UCSD-AML1 (cell line): ENCODE measurements around the gene OPN1SW.

ENCODE experiments used
- DNase-seq: peaks from one replicate; lab custom pipeline; 2025; ENCODE audit not compliant: unreplicated experiment; lab: John Stamatoyannopoulos, UW

OPN1SW gene

GRCh38 chr7:128759242-128759641, 16.4 kb downstream of the OPN1SW start:
- DNase-seq = no peak

- DNase-seq = no peak
These were observed 17.0 kb downstream of the OPN1SW start for GRCh38 chr7:128758553-128758952.

GRCh38 chr7:128757203-128757602, 18.4 kb downstream of the OPN1SW start:
- DNase-seq = no peak

GRCh38 chr7:128755819-128756476, 19.6 kb downstream of the OPN1SW start:
- no peak for DNase-seq

GRCh38 chr7:128755075-128755818, 20.3 kb downstream of the OPN1SW start:
- no peak for DNase-seq

- no peak for DNase-seq
These were observed 23.3 kb downstream of the OPN1SW start for GRCh38 chr7:128752251-128752650.

GRCh38 chr7:128747327-128748079, 28.1 kb downstream of the OPN1SW start:
- DNase-seq = no peak

- no peak for DNase-seq
These were observed 29.9 kb downstream of the OPN1SW start for GRCh38 chr7:128745706-128746105.

GRCh38 chr7:128744366-128744905, 31.2 kb downstream of the OPN1SW start:
- DNase-seq = no peak

GRCh38 chr7:128743112-128743772, 32.4 kb downstream of the OPN1SW start:
- no peak for DNase-seq

GRCh38 chr7:128742206-128742605, 33.4 kb downstream of the OPN1SW start:
- DNase-seq = no peak

GRCh38 chr7:128741491-128741890, 34.1 kb downstream of the OPN1SW start:
- no peak for DNase-seq

GRCh38 chr7:128740996-128741395, 34.6 kb downstream of the OPN1SW start:
- no peak for DNase-seq

- DNase-seq = no peak
These were observed 35.5 kb downstream of the OPN1SW start for GRCh38 chr7:128739990-128740682.

- peak; percentile 84 for DNase-seq
These were observed 36.3 kb downstream of the OPN1SW start, which contains the start of gene CALU for GRCh38 chr7:128739048-128739962. CALU (plus strand) TSS chr7:128739359; CDS start chr7:128748584, 9,225 bp downstream.

- no peak for DNase-seq
These were observed 37.0 kb downstream of the OPN1SW start for GRCh38 chr7:128738570-128739047.

GRCh38 chr7:128737867-128738385, 37.7 kb downstream of the OPN1SW start:
- DNase-seq = no peak

- no peak for DNase-seq
These were observed 38.2 kb downstream of the OPN1SW start for GRCh38 chr7:128737441-128737840.

GRCh38 chr7:128735436-128735835, 40.2 kb downstream of the OPN1SW start:
- DNase-seq = peak; percentile 15
